Mammary epithelial cell (primary cell): ENCODE measurements around the gene GTSE1.

ENCODE experiments used
- CTCF ChIP-seq, 2 donors: IDR thresholded peaks in 1 of 2; conservative IDR thresholded peaks in 1 of 2; 2 replicates each; pipeline ENCODE4 v1.5.1; 2011 to 2012; ENCODE audit warnings: inconsistent platforms in 2 of 2, low read length in 2 of 2, mild to moderate bottlenecking in 2 of 2, control low read depth in 1 of 2, low read depth in 1 of 2; ENCODE audit not compliant: insufficient read depth in 1 of 2; ENCODE audit errors: extremely low read depth in 1 of 2
- EZH2 ChIP-seq: IDR thresholded peaks from 2 replicates; pipeline ENCODE4 v1.6.1; 2012; ENCODE audit warnings: low read length, inconsistent platforms, borderline replicate concordance

- TF ChIP-seq CTCF (conservative IDR thresholded peaks at IDR 0.05 in 1 of 2, IDR thresholded peaks at IDR 0.05 in 1 of 2; ENCODE audit: extremely low read depth in 1 of 2, insufficient read depth in 1 of 2, low read depth in 1 of 2, low read length in 2 of 2) (no peak), EZH2 (no peak)
Measured at GRCh38 chr22:46340676-46341075, 44.0 kb downstream of the GTSE1 start.
